ENCODE results near the gene SHD.

DNA sequence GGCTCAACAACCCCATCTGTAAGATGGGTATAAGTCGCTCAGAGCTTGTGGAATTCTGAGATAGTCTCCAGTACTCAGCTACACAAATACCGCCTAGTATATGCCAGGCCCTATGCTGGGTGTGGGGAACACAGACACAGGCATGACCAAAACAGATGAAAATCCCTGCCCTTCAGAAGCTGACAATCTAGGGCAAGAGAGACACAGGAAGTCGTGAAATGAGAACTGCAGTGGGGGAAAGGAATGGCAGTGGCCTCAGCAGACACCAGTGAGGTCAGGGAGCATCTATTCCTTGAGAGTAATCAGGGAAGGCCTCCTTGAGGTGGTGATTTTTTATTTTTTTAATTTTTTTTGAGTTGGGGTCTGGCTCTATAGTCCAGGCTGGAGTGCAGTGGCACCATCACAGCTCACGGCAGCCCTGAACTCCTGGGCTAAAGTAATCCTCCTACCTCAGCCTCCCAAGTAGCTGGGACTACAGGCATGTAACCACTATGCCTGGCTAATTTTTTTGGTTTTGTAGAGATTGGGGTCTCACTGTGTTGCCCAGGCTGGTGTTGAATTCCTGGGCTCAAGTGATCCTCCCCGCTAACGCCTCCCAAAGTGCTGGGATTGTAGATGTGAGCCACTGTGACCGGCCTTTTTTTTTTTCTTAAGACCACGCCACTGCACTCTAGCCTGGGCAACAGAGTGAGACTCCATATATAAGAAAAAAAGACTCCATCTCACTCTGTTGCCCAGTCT is 19.9 kb downstream of the SHD start:
- TF ChIP-seq POLR2A (IDR thresholded peaks at IDR 0.05; ENCODE audit: low read depth, low read length) (no peak), POLR2AphosphoS5 (IDR thresholded peaks at IDR 0.05; ENCODE audit: low read depth, low read length) (no peak)
